AG10803 (cell line): ENCODE measurements around the gene POC5.

ENCODE experiments used
- DNase-seq: peaks from one replicate; pipeline ENCODE4 v3.0.0; 2010; ENCODE audit warnings: low read depth
- H3K4me3 ChIP-seq: 2 replicates; pipeline ENCODE4 v1.5.1; 2011; ENCODE audit warnings: mild to moderate bottlenecking, low read length, control low read depth
- TF ChIP-seq, protein P1 (sequence below): conservative IDR thresholded peaks from 2 replicates; pipeline ENCODE4 v1.5.1; 2011; ENCODE audit warnings: mild to moderate bottlenecking, low read length, control low read depth, inconsistent platforms

POC5 gene

DNA sequence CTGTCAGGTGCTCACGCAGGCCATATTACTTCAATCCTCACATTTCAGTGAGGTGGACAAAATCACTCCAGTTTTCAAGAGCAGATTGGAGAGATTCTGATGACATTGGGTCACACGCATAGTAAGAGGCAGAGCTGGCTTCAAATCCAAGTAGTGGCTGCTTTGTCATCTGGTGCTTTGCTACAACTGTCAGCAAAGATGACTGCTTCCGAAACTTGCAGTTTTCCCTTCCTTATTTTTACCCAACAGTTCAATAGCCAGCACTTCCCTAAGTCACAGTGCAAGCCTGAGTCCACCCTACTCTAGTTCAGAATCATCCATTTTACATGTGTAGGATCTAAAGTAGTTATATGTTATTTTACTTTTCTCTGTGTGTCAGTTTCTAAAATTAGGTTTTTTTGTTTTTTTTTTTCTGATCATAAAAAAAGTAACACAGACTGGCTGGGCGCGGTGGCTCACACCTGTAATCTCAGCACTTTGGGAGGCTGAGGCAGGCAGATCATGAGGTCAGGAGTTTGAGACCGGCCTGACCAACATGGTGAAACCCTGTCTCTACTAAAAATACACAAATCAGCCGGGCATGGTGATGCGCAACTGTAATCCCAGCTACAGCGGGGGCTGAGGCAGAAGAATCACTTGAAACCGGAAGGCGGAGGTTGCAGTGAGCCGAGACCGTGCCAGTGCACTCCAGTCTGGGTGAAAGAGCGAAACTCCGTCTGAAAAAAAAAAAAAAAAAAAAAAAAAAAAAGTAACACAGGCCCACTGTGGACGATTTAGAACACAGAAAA, 56.4 kb downstream of the POC5 start:
- DNase-seq = no peak
- H3K4me3 ChIP-seq = no peak overlapping the region
- TF ChIP-seq, protein P1, sequence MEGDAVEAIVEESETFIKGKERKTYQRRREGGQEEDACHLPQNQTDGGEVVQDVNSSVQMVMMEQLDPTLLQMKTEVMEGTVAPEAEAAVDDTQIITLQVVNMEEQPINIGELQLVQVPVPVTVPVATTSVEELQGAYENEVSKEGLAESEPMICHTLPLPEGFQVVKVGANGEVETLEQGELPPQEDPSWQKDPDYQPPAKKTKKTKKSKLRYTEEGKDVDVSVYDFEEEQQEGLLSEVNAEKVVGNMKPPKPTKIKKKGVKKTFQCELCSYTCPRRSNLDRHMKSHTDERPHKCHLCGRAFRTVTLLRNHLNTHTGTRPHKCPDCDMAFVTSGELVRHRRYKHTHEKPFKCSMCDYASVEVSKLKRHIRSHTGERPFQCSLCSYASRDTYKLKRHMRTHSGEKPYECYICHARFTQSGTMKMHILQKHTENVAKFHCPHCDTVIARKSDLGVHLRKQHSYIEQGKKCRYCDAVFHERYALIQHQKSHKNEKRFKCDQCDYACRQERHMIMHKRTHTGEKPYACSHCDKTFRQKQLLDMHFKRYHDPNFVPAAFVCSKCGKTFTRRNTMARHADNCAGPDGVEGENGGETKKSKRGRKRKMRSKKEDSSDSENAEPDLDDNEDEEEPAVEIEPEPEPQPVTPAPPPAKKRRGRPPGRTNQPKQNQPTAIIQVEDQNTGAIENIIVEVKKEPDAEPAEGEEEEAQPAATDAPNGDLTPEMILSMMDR = no peak

DNA sequence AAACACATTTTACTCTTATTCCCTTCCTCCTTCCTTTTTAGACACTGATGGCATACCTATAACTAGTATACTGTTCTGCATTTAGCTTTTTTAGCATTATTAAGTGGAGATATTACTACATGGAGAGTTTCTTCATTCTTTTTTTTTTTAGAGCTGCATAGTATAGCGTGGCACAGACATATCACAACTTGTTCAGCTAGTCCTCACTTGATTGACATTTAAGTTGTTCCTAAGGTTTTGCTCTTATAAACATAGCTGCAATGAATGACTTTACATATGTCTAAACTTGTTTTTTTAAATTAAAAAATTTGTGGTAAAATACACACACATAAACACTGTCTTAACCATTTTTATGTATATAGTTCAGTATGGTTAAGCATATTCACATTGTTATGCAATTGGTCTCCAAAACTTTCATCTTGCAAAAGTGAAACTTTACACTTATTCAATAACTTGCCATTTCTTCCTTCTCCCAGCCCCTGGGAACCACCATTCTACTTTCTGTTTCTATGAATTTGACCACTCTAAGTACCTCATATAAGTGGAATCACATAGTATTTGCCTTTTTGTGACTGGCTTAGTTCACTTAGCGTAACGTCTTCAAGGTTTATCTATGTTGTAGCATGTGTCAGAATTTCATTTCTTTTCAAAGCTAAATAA, 57.3 kb downstream of the POC5 start:
- TF ChIP-seq, protein P1 = no peak
- no peak for DNase-seq
- H3K4me3 ChIP-seq = no peak overlapping the region

DNA sequence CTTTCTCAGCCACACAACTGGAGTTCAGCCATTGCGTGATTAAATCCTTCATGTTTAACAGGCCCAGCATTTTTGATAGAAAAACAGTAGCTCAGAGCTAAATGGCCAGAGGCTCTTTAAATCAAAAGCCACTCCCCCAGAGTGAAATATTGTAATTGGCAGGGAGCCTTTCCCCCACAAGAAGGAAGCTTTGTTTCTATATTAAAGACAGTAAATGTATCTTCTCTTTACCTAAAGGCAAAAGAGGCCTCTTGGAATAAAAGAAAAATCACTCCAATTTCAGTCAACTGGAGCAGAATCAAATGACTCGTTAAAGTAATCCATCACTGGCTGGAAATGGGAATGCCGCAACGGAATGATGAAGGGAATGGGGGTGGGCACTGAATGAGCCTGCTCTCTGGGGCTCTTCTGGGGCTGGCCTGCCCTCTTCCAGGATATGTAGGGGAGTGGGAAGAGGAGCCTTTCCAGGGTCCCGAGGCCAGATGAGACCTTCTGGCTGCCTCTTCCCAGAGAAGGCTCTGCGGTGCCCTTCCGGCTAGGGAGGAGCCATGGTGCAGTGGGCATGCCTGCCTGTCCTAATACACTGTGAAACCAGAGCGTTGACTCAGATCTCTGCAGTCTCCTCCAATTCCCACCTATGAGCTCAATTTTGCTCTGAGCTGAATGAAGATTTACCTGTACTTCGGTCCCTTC, 60.8 kb downstream of the POC5 start:
- DNase-seq = peak; percentile 57
- TF ChIP-seq, protein P1 = no peak
- H3K4me3 ChIP-seq = peak overlapping the region; percentile 69

DNA sequence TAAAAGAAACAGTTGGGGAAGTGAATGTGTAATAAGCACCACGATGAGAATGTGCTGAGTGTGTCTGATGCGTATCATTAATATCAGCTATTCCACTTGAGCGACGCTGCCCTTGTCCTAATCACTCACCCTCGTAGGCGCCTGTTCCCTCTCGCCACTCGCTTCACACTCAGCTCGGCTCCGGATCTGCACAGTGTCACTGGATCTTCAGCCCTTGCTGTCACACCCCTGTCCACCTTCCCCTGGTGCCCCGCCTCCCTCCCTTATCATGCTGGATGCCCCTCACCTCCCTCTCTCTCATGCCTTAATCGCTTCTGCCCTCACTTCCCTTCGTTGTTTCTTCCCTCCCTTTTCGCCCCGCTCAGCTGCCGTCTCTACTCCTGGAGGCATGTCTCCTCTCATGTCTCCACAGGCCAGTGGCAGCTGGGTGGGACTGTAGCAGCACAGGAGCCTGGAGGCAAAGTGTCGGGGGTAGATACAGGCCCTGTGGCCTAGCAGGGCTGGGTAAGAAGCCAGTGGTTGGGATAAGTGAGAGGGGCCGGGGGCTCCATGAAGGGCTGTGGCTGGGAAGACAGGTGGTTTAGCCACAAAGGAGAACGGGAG, 62.4 kb downstream of the POC5 start:
- DNase-seq = no peak
- TF ChIP-seq, protein P1 = no peak

DNA sequence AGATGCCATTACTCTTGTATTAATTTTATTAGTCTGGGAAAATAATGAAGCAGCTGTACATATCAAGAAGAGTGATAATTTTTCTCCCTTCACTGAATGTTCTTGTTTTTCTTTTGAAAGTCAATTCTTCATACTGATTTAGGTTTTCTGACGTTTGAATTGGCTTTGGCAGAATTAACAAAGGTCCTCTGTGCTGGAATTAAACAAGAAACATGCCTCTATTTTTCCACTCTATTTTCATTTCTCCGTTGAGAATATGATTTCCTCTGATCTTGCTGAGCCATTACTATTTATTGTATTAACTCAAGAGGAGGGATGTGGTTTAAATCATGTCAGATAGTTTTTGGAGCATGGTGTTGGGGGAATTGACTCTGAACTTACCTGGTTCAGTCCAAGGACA, 63.7 kb downstream of the POC5 start:
- no peak overlapping the region for H3K4me3 ChIP-seq
- DNase-seq = no peak
- TF ChIP-seq, protein P1 = no peak

More for the DNA sequence above, 62.4 kb downstream of the POC5 start:
- no peak overlapping the region for H3K4me3 ChIP-seq

DNA sequence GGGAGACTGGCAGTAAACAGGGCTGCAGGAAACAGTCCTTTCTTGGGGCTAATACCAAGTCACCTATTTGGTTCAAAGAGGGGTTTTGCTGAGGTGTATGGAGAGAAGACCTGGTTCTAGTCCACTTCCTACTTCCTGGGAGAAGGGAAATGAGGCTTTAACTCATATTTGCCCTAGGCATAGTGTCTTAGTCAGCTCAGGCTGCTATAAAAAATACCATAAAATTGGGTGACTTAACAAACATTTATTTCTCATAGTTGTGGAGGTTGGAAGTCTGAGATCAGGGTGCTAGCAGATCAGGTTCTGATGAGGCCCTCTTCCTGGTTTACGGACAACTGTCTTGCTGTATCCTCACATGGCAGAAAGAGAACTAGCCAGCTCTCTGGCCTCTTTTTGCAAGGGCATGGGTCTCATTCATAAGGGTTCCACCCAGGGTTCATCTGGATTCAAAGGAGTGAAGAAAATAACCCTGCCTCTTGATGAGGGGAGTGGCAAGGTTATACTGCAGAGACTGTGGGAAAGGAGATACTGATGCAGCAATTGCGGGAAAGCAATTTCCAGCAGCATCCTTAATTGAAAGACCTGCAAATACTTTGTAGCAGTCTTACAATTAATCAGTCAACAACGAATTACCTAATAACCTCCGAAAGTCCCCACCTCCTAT, 65.5 kb downstream of the POC5 start:
- TF ChIP-seq, protein P1 = no peak
- DNase-seq = no peak
- no peak overlapping the region for H3K4me3 ChIP-seq
